OCI-LY7 (cell line): Measurements from ENCODE around the gene OTOG. TPM values are rescaled to one million over a fixed set of nuclear protein-coding genes. Genes with fewer than 3 reads are reported as not detected.

Experiments used
- BruUV-seq: library from RNA; stranded (reverse); fragments of 400-500 nt; replicated peaks from 2 replicates; lab custom pipeline; 2021; lab: Mats Ljungman, UMichigan
- CTCF ChIA-PET: fragments of 300-600 bp; sonication (Branson Sonifier 250); formaldehyde crosslinking; loops from one replicate; lab custom pipeline; 2022; ENCODE audit warnings: antibody characterized with exemption; ENCODE audit not compliant: unreplicated experiment; lab: Charles Lee
- POLR2A ChIA-PET: fragments of 300-600 bp; sonication (Branson Sonifier 250); formaldehyde crosslinking; loops from one replicate; lab custom pipeline; 2022; ENCODE audit warnings: antibody characterized with exemption; lab: Charles Lee
- DNase-seq: peaks from one replicate; pipeline ENCODE4 v3.0.0-alpha.2; 2015; ENCODE audit warnings: low spot score
- H2AFZ ChIP-seq: fragments of 200-600 bp; sonication (generic), shearing (Covaris generic); 2 replicates; pipeline ENCODE4 v1.6.1; 2014; ENCODE audit warnings: mild to moderate bottlenecking, antibody characterized with exemption, low read length, moderate library complexity
- H3K27ac ChIP-seq: fragments of 200-600 bp; sonication (generic); 2 replicates; pipeline ENCODE4 v1.5.1; 2014; ENCODE audit warnings: mixed run types, low read depth, mild to moderate bottlenecking, moderate library complexity, low read length, inconsistent platforms; ENCODE audit not compliant: poor library complexity, severe bottlenecking
- H3K36me3 ChIP-seq: fragments of 200-600 bp; sonication (generic); 2 replicates; pipeline ENCODE4 v1.6.1; 2014; ENCODE audit warnings: mild to moderate bottlenecking, antibody characterized with exemption, low read length, moderate library complexity, mixed read lengths; ENCODE audit not compliant: insufficient read depth
- H3K4me1 ChIP-seq: fragments of 200-600 bp; sonication (generic); 2 replicates; pipeline ENCODE4 v1.5.1; 2014; ENCODE audit warnings: mild to moderate bottlenecking, low read length; ENCODE audit not compliant: insufficient read depth, poor library complexity, severe bottlenecking
- H3K4me2 ChIP-seq: fragments of 200-600 bp; sonication (generic); 2 replicates; pipeline ENCODE4 v1.6.1; 2014; ENCODE audit warnings: mild to moderate bottlenecking, low read length
- H3K4me3 ChIP-seq: fragments of 200-600 bp; sonication (generic); 2 replicates; pipeline ENCODE4 v1.5.1; 2014; ENCODE audit warnings: mild to moderate bottlenecking, low read depth, low read length; ENCODE audit not compliant: poor library complexity, severe bottlenecking
- H3K79me2 ChIP-seq: fragments of 200-600 bp; sonication (generic); 2 replicates; pipeline ENCODE4 v1.6.1; 2016; ENCODE audit warnings: low read depth, mild to moderate bottlenecking, low read length, moderate library complexity, mixed read lengths; ENCODE audit not compliant: insufficient read depth
- H3K9me2 ChIP-seq: fragments of 200-600 bp; sonication (generic); 2 replicates; pipeline ENCODE4 v1.6.1; 2016; ENCODE audit warnings: mild to moderate bottlenecking, low read length, mixed read lengths; ENCODE audit not compliant: insufficient read depth
- H3K9me3 ChIP-seq: fragments of 200-600 bp; sonication (generic); 2 replicates; pipeline ENCODE4 v1.6.1; 2014; ENCODE audit warnings: mild to moderate bottlenecking, mixed run types, low read length, mixed read lengths
- H4K20me1 ChIP-seq: fragments of 200-600 bp; sonication (generic); 2 replicates; pipeline ENCODE4 v1.6.1; 2014; ENCODE audit warnings: mild to moderate bottlenecking, antibody characterized with exemption, low read length, moderate library complexity, mixed read lengths; ENCODE audit not compliant: insufficient read depth
- CTCF ChIP-seq: fragments of 200-600 bp; sonication (generic); conservative IDR thresholded peaks from 2 replicates; pipeline ENCODE4 v1.5.1; 2014; ENCODE audit warnings: mild to moderate bottlenecking, antibody characterized with exemption, low read length, moderate library complexity, mixed read lengths
- EZH2phosphoT487 ChIP-seq: fragments of 200-600 bp; sonication (generic); IDR thresholded peaks from 2 replicates; pipeline ENCODE4 v1.6.1; 2018; ENCODE audit warnings: low read depth, borderline replicate concordance, mild to moderate bottlenecking, mixed run types, antibody characterized with exemption, low read length, moderate library complexity, mixed read lengths
- intact Hi-C: fragments of 100-400 bp; cut with micrococcal nuclease; formaldehyde crosslinking; loops from one replicate; pipeline ENCODE4 v1.10.0; 2022; ENCODE audit not compliant: unreplicated experiment
- total RNA-seq, 2 experiments: library from RNA; depleted of rRNA in 1 of 2; stranded (reverse); fragments of >200 nt in 1 of 2; shearing (Covaris generic) in 1 of 2; gene quantifications; 2 replicates each; pipeline ENCODE4 v1.2.3, GENCODE V29; 2014 to 2022

The OTOG gene
- total RNA-seq, 2 experiments from 2014 or later: not detected

DNA sequence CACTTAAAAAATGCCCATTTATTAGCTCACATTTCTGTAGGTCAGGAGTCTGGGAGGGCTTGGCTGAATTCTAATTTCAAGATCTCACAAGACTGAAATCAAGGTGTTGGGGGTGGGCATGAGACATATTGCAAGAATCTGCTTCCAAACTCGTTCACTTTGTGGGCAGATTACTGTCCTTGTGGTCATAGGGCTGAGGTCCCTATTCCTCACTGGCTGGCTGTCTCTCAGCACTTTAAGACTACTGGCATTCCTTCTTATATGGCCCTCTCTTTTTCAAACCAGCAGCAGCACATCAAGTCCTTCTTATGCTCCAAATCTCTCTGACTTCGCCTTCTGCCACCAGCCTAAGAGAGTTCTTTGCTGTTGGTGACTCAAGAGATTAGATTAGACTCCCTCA, 144.5 kb downstream of the OTOG start:
- no peak overlapping the region for H3K27ac ChIP-seq
- no peak overlapping the region for H2AFZ ChIP-seq
- intact Hi-C loops: no loop called here
- BruUV-seq: no TSS peak
- no peaks in the 10 kb centered on the region for H3K79me2 ChIP-seq
- POLR2A ChIA-PET: no interaction called here
- no peaks in the 10 kb centered on the region for H3K4me1 ChIP-seq
- H3K9me2 ChIP-seq: no peaks in the 10 kb centered on the region
- no peaks in the 10 kb centered on the region for H4K20me1 ChIP-seq
- no peak overlapping the region for H3K4me2 ChIP-seq
- no peak overlapping the region for H3K4me3 ChIP-seq
- no peak for DNase-seq
- TF ChIP-seq EZH2phosphoT487 (no peak), CTCF (no peak)
- CTCF ChIA-PET: no interaction called here
- no peaks in the 10 kb centered on the region for H3K36me3 ChIP-seq
- no peaks in the 10 kb centered on the region for H3K9me3 ChIP-seq

DNA sequence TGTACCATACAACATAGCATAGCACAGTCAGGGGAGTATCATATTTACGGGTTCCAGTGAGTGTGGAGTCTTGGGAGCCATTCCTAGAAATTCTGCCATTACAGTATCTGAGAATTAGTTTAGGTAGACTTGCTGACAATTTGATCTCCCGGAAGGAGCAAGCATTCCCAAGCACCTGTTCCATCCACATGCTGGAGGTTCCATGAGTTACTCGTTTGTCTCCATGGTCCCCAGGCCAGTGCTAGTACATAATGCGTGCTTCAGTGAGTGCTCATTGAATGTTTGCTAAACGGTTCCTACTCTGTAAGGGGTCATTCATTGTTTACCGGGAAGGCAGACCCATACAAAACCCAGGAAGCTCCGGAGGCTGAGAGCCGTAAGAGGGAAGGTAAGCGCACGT, 144.9 kb downstream of the OTOG start:
- no peak for DNase-seq
- intact Hi-C loops: no loop called here
- H4K20me1 ChIP-seq: no peaks in the 10 kb centered on the region
- TF ChIP-seq EZH2phosphoT487: no peak
- TF ChIP-seq CTCF: no peak
- no peaks in the 10 kb centered on the region for H3K9me2 ChIP-seq
- POLR2A ChIA-PET: no interaction called here
- H2AFZ ChIP-seq: no peak overlapping the region
- H3K27ac ChIP-seq: no peak overlapping the region
- H3K4me3 ChIP-seq: no peak overlapping the region
- CTCF ChIA-PET: no interaction called here
- no peaks in the 10 kb centered on the region for H3K9me3 ChIP-seq
- no peaks in the 10 kb centered on the region for H3K79me2 ChIP-seq
- H3K4me2 ChIP-seq: no peak overlapping the region
- H3K36me3 ChIP-seq: no peaks in the 10 kb centered on the region
- H3K4me1 ChIP-seq: no peaks in the 10 kb centered on the region
- BruUV-seq: no TSS peak

DNA sequence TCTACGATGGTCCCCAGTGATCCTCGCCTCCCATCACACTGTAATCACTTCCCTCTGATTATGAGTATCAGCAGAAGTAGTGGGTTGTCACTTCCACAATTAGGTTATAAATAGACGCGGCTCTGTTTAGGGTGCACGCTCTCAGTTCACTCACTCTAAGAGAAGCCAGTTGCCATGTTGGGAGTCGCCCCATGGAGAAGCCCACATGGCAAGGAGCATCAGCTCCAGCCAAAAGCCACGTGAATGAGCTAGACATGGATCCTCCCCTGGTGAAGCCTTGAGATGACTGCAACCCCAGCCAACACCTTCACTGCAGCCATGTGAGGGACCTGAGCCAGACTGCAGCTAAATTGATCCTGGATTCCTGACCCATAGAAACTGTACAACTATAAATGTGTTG, 145.9 kb downstream of the OTOG start:
- H3K9me3 ChIP-seq: no peaks in the 10 kb centered on the region
- no peaks in the 10 kb centered on the region for H4K20me1 ChIP-seq
- H3K4me1 ChIP-seq: no peaks in the 10 kb centered on the region
- H3K79me2 ChIP-seq: no peaks in the 10 kb centered on the region
- TF ChIP-seq EZH2phosphoT487 (no peak), CTCF (no peak)
- no TSS peak for BruUV-seq
- intact Hi-C loops: no loop called here
- no peak overlapping the region for H3K4me3 ChIP-seq
- H3K4me2 ChIP-seq: no peak overlapping the region
- H3K9me2 ChIP-seq: no peaks in the 10 kb centered on the region
- DNase-seq: no peak
- ChIA-PET POLR2A (interaction anchor here (0.6 kb wide), 2 partner anchors 22 to 1741 kb away, joined by 3 to 6 read pairs; no protein-coding TSS in a partner anchor), CTCF (interaction anchor here (0.6 kb wide), 1 partner anchor 169 kb away, joined by 3 read pairs; no protein-coding TSS in a partner anchor)
- no peak overlapping the region for H3K27ac ChIP-seq
- H2AFZ ChIP-seq: no peak overlapping the region
- H3K36me3 ChIP-seq: no peaks in the 10 kb centered on the region
